ENCODE data around the gene VIPR2.
"Not testable (repeated sequence)": the region's sequence is repeated elsewhere in the genome, so short reads cannot be mapped to it uniquely, and the experiment has no call there.

VIPR2 gene

DNA sequence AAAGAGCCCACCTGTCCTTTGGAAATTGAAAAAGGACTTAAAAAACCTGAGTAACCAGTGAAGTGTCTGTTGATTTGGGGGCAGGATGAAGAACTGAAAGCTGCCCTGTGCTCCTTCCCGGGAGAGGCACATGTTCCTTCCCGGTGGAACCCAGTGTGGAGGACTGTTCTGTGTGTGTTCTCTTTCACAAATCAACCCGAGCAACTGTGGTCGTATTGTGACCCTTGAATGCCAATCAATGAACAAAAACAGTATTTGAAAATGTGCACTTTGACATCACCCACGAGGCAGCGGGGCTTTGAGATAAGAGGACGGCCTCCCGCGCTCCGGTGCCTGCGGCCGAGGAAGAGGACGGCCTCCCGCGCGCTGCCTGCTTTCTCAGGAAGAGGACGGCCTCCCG is 139.0 kb downstream of the VIPR2 start:
- no peaks in the 10 kb centered on the region; the same call in 1 of the 2 replicates for H3K27me3 ChIP-seq (ENCODE audit: insufficient read depth, low read length)
- H3K4me1 ChIP-seq (ENCODE audit: control insufficient read depth, insufficient read depth, low read length, unreplicated experiment): no peaks in the 10 kb centered on the region
- no peaks in the 10 kb centered on the region for H3K36me3 ChIP-seq (ENCODE audit: insufficient read depth, low read length)
- no peak overlapping the region for H3K4me3 ChIP-seq (ENCODE audit: low read depth, low read length)
- no peaks in the 10 kb centered on the region for H3K79me2 ChIP-seq (ENCODE audit: control insufficient read depth, insufficient read depth, low read length, unreplicated experiment)
- H3K27ac ChIP-seq (ENCODE audit: low read depth, low read length): no peak overlapping the region
- H2AFZ ChIP-seq (ENCODE audit: low read length, unreplicated experiment): no peak overlapping the region

DNA sequence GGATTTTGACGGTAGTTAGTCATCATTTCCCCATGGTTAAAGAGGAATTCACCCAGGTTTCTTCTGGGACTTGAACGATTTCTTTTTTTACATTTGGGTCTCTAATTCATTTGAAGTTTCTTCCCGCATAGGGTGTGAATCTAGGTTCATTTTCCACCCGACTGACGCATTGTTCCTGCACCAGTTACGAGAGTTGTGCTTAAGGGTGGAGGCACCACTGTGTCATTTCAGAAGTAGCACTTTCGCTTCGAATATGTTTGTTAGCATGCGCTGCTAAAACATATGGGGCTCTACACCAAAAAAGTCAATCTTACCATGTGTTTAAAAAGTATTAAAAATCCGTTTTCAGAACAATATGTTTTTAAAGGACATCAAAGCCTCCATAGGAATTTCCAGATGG is 140.3 kb downstream of the VIPR2 start:
- Histone ChIP-seq H3K27me3 (ENCODE audit: insufficient read depth, low read length) (no peaks in the 10 kb centered on the region; the same call in 1 of the 2 replicates), H3K4me3 (ENCODE audit: low read depth, low read length) (no peak overlapping the region), H2AFZ (ENCODE audit: low read length, unreplicated experiment) (no peak overlapping the region), H3K36me3 (ENCODE audit: insufficient read depth, low read length) (no peaks in the 10 kb centered on the region), H3K27ac (ENCODE audit: low read depth, low read length) (no peak overlapping the region), H3K4me1 (ENCODE audit: control insufficient read depth, insufficient read depth, low read length, unreplicated experiment) (no peaks in the 10 kb centered on the region), H3K79me2 (ENCODE audit: control insufficient read depth, insufficient read depth, low read length, unreplicated experiment) (no peaks in the 10 kb centered on the region)

DNA sequence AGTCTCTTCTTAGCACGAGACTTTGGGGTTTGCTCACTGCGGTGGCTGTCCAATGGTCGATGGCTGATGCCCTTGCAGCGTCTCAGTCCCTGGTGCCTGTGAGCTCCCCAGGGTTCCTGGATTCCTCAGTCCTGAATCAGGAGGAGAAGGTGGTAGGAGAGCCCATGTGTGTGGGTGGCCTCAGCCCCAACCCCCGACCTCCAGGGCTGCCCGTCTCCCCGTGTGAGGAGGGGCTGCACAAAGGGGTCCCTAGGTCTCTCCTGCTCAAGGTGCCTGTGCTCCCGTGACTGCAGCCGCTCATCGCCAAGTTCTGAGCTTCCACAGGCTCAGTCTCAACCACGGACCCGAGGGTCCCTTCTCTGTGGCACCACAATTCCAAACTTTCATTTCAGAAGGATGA is 142.9 kb downstream of the VIPR2 start:
- Histone ChIP-seq H3K27me3 (ENCODE audit: insufficient read depth, low read length) (peaks cover 9% of the 10 kb centered on the region; the same call in 1 of the 2 replicates), H3K4me1 (ENCODE audit: control insufficient read depth, insufficient read depth, low read length, unreplicated experiment) (no peaks in the 10 kb centered on the region), H3K36me3 (ENCODE audit: insufficient read depth, low read length) (no peaks in the 10 kb centered on the region), H3K79me2 (ENCODE audit: control insufficient read depth, insufficient read depth, low read length, unreplicated experiment) (no peaks in the 10 kb centered on the region), H2AFZ (ENCODE audit: low read length, unreplicated experiment) (no peak overlapping the region), H3K4me3 (ENCODE audit: low read depth, low read length) (no peak overlapping the region), H3K27ac (ENCODE audit: low read depth, low read length) (no peak overlapping the region)

DNA sequence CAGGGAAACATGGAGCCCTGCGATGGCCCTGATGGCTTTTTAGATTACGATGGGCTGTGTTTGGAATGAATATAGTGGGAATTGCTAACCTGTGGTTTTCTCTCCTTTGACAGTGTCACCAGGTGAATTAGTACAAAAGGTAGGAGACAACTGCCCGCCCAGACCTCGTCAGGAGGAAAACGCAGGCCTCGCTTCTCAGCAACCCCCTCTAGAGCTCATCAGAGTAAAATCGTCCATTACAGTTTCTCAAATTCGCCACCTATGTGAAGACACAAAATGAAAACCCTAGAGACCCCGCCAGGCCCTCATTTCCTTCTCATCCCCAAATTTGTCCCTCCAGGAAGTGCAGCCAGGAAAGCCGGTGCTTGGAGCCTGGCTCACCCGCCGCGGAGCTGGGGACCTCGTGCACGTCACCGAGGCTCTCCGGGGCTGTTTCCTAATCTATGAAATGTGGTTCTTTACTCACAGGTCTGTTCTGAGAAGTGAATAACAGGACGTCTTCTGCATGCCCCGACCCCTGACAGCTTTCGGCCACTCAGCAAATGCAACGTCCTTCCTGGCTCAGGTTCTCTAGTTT is 143.7 kb downstream of the VIPR2 start:
- no peak overlapping the region for H2AFZ ChIP-seq (ENCODE audit: low read length, unreplicated experiment)
- H3K36me3 ChIP-seq (ENCODE audit: insufficient read depth, low read length): no peaks in the 10 kb centered on the region
- H3K4me1 ChIP-seq (ENCODE audit: control insufficient read depth, insufficient read depth, low read length, unreplicated experiment): no peaks in the 10 kb centered on the region
- no peaks in the 10 kb centered on the region for H3K79me2 ChIP-seq (ENCODE audit: control insufficient read depth, insufficient read depth, low read length, unreplicated experiment)
- H3K27me3 ChIP-seq (ENCODE audit: insufficient read depth, low read length): peaks cover 10% of the 10 kb centered on the region; the same call in 1 of the 2 replicates
- H3K27ac ChIP-seq (ENCODE audit: low read depth, low read length): no peak overlapping the region
- no peak overlapping the region for H3K4me3 ChIP-seq (ENCODE audit: low read depth, low read length)

DNA sequence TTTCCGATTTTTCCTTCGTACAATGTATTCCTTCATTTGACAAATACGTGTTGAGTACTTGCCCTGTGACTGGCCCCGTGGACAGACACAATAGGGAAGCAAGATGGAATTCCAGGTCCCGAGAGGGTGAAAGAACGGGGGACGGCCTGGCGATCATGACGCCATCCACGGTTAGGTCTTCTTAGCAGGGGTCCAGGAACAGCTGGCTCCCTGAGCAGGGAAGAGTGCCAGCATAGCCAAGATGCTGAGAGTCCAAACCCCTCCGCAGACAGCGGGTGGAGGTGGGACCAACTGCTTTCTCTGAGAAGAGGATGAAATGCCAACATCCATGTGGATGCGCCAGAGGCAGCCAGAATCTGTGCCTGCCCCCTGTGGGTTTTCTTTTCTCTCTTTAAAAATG is 144.6 kb downstream of the VIPR2 start:
- Histone ChIP-seq H3K4me3 (ENCODE audit: low read depth, low read length) (no peak overlapping the region), H3K36me3 (ENCODE audit: insufficient read depth, low read length) (no peaks in the 10 kb centered on the region), H3K27ac (ENCODE audit: low read depth, low read length) (no peak overlapping the region), H3K79me2 (ENCODE audit: control insufficient read depth, insufficient read depth, low read length, unreplicated experiment) (no peaks in the 10 kb centered on the region), H2AFZ (ENCODE audit: low read length, unreplicated experiment) (no peak overlapping the region), H3K4me1 (ENCODE audit: control insufficient read depth, insufficient read depth, low read length, unreplicated experiment) (no peaks in the 10 kb centered on the region), H3K27me3 (ENCODE audit: insufficient read depth, low read length) (peaks cover 10% of the 10 kb centered on the region; the same call in 1 of the 2 replicates)

DNA sequence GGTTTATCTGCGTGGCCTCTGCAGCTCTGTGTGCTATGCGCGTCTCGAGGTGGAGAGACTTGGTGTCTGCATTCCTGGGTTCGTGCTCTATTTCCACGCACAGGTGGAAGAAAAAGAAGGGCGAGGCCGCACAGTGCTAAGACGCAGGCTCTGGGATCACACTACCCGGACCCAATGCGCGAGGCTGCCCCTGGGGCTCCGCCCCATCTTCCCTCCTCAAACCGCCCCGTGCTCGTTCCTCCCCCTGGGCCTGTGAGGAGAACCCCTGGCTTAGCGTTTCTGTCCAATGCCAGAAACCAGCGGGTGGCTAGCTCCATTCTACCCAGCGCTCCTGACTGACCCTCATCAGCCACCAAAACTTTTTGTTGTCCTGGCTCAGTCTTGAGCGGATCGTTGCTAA is 145.2 kb downstream of the VIPR2 start:
- Histone ChIP-seq H3K79me2 (ENCODE audit: control insufficient read depth, insufficient read depth, low read length, unreplicated experiment) (no peaks in the 10 kb centered on the region), H3K27ac (ENCODE audit: low read depth, low read length) (no peak overlapping the region), H3K36me3 (ENCODE audit: insufficient read depth, low read length) (no peaks in the 10 kb centered on the region), H3K4me3 (ENCODE audit: low read depth, low read length) (no peak overlapping the region), H3K27me3 (ENCODE audit: insufficient read depth, low read length) (peaks cover 11% of the 10 kb centered on the region; the same call in 1 of the 2 replicates), H2AFZ (ENCODE audit: low read length, unreplicated experiment) (no peak overlapping the region), H3K4me1 (ENCODE audit: control insufficient read depth, insufficient read depth, low read length, unreplicated experiment) (no peaks in the 10 kb centered on the region)

DNA sequence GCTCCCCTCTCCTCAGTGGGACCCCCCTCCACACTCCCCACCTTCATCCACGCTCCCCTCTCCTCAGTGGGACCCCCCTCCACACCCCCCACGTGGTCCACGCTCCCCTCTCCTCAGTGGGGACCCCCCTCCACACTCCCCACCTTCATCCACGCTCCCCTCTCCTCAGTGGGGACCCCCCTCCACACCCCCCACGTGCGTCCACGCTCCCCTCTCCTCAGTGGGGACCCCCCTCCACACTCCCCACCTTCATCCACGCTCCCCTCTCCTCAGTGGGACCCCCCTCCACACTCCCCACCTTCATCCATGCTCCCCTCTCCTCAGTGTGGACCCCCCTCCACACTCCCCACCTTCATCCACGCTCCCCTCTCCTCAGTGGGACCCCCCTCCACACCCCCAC is 146.4 kb downstream of the VIPR2 start:
- H3K4me3 ChIP-seq (ENCODE audit: low read depth, low read length); H3K36me3 ChIP-seq (ENCODE audit: insufficient read depth, low read length); H3K79me2 ChIP-seq (ENCODE audit: control insufficient read depth, insufficient read depth, low read length, unreplicated experiment); H2AFZ ChIP-seq (ENCODE audit: low read length, unreplicated experiment); H3K4me1 ChIP-seq (ENCODE audit: control insufficient read depth, insufficient read depth, low read length, unreplicated experiment); H3K27ac ChIP-seq (ENCODE audit: low read depth, low read length): not testable (repeated sequence)
- H3K27me3 ChIP-seq (ENCODE audit: insufficient read depth, low read length): peaks cover 23% of the 10 kb centered on the region

DNA sequence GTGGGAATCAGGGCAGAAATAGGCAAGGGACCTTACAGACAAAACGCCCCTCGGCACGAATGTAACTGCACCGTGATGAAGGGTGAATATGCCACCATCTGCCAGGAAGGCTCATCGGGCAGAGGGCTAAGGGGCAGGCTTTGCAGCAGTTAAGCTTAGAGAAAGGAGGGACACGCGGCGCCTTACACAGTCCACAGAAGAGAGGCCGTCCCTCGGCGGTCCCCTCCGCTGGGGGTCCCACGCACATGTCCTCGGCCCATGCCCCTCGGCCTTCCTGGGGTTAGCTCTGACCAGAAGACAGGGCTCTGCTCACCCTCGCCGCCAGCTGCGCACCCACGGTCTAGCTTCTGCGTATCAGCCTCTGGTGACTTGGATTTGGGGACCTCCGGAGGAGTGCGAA is 147.2 kb downstream of the VIPR2 start:
- Histone ChIP-seq H2AFZ (ENCODE audit: low read length, unreplicated experiment) (no peak overlapping the region), H3K79me2 (ENCODE audit: control insufficient read depth, insufficient read depth, low read length, unreplicated experiment) (no peaks in the 10 kb centered on the region), H3K4me1 (ENCODE audit: control insufficient read depth, insufficient read depth, low read length, unreplicated experiment) (no peaks in the 10 kb centered on the region), H3K36me3 (ENCODE audit: insufficient read depth, low read length) (no peaks in the 10 kb centered on the region), H3K4me3 (ENCODE audit: low read depth, low read length) (no peak overlapping the region), H3K27me3 (ENCODE audit: insufficient read depth, low read length) (peaks cover 30% of the 10 kb centered on the region), H3K27ac (ENCODE audit: low read depth, low read length) (no peak overlapping the region)

DNA sequence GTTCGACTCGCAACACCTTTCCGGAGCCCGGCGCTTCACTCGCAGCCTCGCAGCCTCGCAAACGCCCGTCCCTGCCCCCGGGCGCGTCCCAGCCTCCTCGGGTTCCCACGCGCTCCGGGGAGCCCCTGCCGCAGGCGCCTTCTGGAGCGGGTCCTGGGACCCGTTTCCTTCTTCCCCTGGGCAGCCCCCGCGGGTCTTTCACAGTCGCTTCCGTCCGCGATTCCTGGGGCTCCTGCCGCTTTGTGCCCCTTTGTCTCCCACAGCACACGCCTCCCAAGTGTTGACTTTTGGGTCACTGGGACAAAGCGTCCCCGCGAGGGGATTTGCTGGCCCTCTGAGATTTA is 147.6 kb downstream of the VIPR2 start:
- no peaks in the 10 kb centered on the region for H3K4me1 ChIP-seq (ENCODE audit: control insufficient read depth, insufficient read depth, low read length, unreplicated experiment)
- no peak overlapping the region for H2AFZ ChIP-seq (ENCODE audit: low read length, unreplicated experiment)
- H3K4me3 ChIP-seq (ENCODE audit: low read depth, low read length): no peak overlapping the region
- no peak overlapping the region for H3K27ac ChIP-seq (ENCODE audit: low read depth, low read length)
- peaks cover 34% of the 10 kb centered on the region for H3K27me3 ChIP-seq (ENCODE audit: insufficient read depth, low read length)
- no peaks in the 10 kb centered on the region for H3K36me3 ChIP-seq (ENCODE audit: insufficient read depth, low read length)
- no peaks in the 10 kb centered on the region for H3K79me2 ChIP-seq (ENCODE audit: control insufficient read depth, insufficient read depth, low read length, unreplicated experiment)

DNA sequence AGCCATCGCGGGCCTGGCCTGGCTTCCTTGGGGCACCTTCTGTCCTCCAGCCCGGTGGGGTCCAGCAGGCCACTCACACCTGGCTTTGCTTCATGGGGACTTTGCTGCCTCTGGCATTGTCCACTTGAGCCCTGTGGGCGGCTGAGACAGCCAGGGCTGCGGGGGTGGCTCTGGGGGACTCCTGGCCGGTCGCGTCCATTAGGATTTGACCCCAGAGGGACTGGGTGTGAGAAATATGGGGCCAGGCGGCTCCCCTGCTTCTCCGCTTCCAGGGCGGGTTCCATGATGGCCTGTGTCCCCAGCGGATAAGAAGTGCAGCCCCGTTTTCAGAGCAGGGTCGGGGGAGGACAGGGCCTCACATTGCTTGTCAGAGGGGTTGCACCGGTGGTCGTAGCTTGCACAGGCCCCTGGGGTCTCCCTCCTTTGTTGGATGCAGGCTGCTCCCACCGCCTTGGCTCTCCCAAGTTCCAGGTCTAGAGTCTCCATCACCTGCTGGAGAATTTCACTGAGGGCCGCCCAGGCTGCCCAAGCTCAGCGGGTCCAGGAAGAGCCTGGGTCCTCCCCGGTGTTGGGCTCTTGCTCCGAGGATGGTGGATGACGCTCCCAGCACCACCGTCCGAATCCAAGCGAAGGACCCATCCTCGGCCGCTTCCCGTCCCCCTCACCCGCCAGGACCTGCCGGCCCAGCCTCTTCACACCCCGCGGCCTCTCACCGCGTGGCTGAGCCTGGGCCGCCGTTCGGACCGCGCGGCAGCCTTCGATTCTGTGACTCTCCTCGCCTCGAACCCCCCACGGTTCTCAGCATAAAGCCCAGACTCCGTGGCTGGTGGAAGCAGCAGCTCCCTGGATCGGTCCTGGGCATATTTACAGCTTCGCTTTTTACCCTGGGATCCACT is 148.2 kb downstream of the VIPR2 start:
- no peak overlapping the region for H3K27ac ChIP-seq (ENCODE audit: low read depth, low read length)
- H2AFZ ChIP-seq (ENCODE audit: low read length, unreplicated experiment): no peak overlapping the region
- H3K4me1 ChIP-seq (ENCODE audit: control insufficient read depth, insufficient read depth, low read length, unreplicated experiment): no peaks in the 10 kb centered on the region
- no peaks in the 10 kb centered on the region for H3K79me2 ChIP-seq (ENCODE audit: control insufficient read depth, insufficient read depth, low read length, unreplicated experiment)
- no peak overlapping the region for H3K4me3 ChIP-seq (ENCODE audit: low read depth, low read length)
- no peaks in the 10 kb centered on the region for H3K36me3 ChIP-seq (ENCODE audit: insufficient read depth, low read length)
- H3K27me3 ChIP-seq (ENCODE audit: insufficient read depth, low read length): peaks cover 40% of the 10 kb centered on the region

DNA sequence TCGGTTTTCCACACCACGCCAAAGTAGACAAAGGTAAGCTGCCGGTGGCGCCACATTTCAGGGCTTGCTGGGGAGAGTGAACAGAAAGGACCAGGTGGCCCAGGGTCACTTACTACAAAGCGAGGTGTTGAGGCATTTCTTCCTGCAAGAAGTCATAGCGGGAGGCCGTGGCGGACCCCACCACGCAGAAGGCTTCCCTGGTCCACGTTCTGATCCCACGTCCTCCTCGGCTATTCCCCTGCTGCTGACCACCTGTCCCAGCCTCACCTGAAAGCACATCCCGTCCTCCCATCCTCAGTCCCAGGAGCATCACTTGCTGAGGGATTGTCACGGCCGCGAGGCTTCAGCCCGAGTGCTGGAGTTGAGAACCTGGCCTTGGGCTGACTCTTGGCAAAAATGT is 149.2 kb downstream of the VIPR2 start:
- H3K27ac ChIP-seq (ENCODE audit: low read depth, low read length): no peak overlapping the region
- H3K36me3 ChIP-seq (ENCODE audit: insufficient read depth, low read length): no peaks in the 10 kb centered on the region
- H3K4me3 ChIP-seq (ENCODE audit: low read depth, low read length): no peak overlapping the region
- peaks cover 46% of the 10 kb centered on the region for H3K27me3 ChIP-seq (ENCODE audit: insufficient read depth, low read length)
- H3K79me2 ChIP-seq (ENCODE audit: control insufficient read depth, insufficient read depth, low read length, unreplicated experiment): no peaks in the 10 kb centered on the region
- H3K4me1 ChIP-seq (ENCODE audit: control insufficient read depth, insufficient read depth, low read length, unreplicated experiment): no peaks in the 10 kb centered on the region
- H2AFZ ChIP-seq (ENCODE audit: low read length, unreplicated experiment): no peak overlapping the region
